ENCODE results near the gene PRR20E.
"Not testable (repeated sequence)": the region's sequence is repeated elsewhere in the genome, so short reads cannot be mapped to it uniquely, and the experiment has no call there.

PRR20E gene

DNA sequence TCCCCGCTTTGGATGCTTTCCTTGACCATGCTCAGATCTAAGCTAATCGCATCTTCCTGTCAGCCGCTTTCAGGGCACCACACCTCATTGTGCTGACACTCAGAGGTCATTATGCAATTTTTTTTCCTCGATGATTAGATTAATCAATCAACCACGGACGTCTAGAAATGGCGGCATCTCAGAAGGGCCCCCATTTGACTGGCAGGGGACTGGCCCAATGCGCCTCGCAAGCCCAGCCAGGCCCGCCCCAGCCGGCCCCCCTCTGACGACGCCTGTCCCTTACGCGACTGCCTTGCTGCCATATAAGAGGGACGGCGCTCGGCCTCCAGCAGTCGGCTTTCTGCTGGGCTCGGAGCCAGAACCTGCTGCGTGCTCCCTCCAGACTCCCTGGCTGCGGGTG, at the start of gene PRR20E:
TSS of gene PRR20E (plus strand) at position 301 of the 400 bp plus-strand sequence. CDS start 387 bp downstream, outside the sequence.
- FAIRE-seq, result not testable (repeated sequence)

DNA sequence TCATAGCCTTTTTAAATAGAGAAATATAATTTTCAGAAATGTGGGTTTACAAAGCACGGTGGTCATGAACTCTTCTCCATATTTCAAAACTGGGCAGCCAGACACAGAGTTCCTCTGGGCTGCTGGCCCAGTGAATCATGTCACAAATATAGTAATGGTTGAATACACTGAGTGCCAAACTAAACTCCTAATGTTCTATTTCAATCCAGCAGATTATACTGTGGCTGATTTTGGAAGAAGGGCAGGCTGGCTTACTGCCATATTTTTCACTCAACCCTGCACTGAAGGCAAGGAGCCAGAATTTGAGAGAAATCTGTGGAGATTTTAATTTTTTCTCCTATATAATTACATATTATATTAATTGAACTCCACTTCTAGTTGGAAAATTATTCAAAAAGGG, 43.3 kb upstream of the PRR20E start:
- no peak for FAIRE-seq
- DNase-seq (ENCODE audit: extremely low spot score, insufficient read length, low read depth), result no peak

More for the DNA sequence above, at the start of gene PRR20E:
- not testable (repeated sequence) for DNase-seq (ENCODE audit: extremely low spot score, insufficient read length, low read depth)

DNA sequence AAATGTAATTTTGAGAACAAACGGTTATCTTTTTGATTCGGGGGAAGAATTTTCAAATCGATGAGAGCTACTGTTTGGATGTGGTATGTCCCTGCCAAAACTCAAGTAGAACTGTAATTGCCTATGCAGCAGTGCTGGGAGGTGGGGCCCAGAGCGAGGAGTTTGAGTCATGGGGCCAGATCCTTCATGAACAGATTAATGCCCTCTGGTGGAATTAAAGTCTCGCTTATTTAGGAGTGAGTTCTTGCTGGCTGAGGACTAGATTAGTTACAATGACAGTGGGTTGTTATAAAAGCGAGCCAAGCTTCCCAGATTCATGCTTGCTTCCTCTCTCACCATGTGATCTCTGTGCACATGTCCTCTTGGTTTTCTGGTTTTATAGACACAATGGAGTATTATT, 38.1 kb upstream of the PRR20E start:
- DNase-seq (ENCODE audit: extremely low spot score, insufficient read length, low read depth) (no peak), FAIRE-seq (no peak)

DNA sequence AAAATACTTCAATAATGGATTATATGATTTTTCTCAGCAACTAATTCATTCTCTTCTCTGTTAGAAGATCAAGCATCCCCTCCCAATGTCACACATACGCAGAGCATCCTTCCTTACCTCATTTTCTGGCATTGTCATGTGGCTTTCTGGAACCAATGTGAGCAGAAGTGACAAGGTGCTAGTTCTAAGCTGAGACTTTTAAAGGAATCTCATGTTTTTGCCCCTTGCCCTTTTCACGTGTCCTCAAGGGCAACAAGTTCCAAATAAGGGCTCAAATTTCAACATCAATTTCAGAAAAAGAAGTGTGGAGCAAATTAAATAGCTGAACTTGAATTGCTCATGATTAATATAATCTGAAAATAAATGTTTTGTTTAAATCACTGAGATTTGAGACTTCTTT, 30.9 kb upstream of the PRR20E start:
- FAIRE-seq (no peak), DNase-seq (ENCODE audit: extremely low spot score, insufficient read length, low read depth) (no peak)

DNA sequence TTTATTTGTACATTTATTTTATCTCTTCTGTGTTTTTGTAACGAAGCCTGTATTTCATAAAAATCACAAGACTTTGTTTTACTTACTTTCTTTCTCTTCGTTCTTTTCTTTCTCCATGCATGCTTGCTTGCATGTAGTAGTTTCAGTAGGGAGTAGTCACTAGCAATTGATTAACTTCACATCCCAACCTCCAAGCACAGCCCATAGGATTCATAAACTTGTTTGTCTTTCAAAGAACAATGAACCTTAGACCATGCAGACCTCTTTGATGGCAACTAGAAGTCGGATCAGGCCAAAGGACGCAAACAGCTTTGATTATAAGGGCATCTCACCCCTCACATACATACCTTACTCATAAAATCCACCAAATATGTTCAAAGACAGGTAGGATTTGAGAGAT, 29.4 kb upstream of the PRR20E start:
- DNase-seq (ENCODE audit: extremely low spot score, insufficient read length, low read depth) (no peak), FAIRE-seq (no peak)

DNA sequence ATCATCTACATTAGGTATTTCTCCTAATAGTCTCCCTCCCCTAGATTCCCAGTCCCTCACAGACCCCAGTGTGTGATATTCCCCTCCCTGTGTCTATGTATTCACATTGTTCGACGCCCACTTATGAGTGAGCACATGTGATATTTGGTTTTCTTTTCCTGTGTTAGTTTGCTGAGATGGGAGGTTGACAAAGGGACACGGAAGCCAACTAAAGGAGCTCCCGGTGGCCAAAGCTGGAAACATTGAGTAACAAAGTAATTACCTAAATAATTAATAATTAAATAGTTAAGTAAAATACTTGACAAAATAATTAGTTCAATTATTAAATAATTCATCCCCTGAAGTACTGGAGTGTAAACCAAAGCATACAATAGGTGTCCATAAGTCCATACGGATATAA, 28.0 kb upstream of the PRR20E start:
- FAIRE-seq (no peak), DNase-seq (ENCODE audit: extremely low spot score, insufficient read length, low read depth) (no peak)

DNA sequence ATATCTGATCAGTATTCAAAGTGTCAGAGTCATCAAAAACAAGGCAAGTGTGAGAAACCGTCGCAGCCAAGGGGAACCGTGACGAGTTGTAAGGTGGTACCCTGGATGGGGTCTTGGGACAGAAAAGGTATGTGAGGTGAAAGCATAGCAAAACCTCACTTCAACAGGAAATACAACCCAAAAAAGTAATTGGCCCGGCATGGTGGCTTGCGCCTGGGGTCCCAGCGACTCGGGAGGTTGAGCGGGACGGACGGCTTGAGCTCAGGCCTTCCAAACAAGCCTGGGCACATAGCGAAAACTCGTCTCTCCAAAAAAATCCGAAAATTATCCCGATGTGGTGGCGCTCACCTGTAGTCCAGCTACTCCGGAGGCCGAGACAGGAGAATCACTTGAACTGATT, 27.2 kb upstream of the PRR20E start:
- FAIRE-seq; DNase-seq (ENCODE audit: extremely low spot score, insufficient read length, low read depth): not testable (repeated sequence)

DNA sequence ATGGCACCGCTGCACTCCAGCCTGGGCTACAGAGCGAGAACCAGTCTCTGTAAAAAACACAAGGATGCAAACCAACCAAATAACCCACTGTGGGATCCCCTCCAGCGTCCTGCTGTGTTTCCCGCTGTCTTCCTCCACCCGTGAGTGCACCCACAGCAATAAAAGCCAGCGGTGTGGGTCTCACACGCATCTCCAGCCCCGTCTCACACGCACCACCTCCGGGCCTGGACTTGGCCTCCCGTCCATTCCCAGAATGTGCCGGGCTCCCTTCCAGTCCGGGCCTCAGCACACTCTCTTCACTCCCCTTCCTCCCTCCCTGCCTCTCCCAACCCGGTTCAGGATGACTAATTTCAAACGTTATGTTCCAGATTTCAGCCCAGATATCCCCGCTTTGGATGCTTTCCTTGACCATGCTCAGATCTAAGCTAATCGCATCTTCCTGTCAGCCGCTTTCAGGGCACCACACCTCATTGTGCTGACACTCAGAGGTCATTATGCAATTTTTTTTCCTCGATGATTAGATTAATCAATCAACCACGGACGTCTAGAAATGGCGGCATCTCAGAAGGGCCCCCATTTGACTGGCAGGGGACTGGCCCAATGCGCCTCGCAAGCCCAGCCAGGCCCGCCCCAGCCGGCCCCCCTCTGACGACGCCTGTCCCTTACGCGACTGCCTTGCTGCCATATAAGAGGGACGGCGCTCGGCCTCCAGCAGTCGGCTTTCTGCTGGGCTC, 26.6 kb upstream of the PRR20E start, which contains the start of gene PRR20A:
TSS of gene PRR20A (plus strand) at position 684 of the 734 bp plus-strand sequence. CDS start 387 bp downstream, outside the sequence.
- not testable (repeated sequence) for DNase-seq (ENCODE audit: extremely low spot score, insufficient read length, low read depth); FAIRE-seq

DNA sequence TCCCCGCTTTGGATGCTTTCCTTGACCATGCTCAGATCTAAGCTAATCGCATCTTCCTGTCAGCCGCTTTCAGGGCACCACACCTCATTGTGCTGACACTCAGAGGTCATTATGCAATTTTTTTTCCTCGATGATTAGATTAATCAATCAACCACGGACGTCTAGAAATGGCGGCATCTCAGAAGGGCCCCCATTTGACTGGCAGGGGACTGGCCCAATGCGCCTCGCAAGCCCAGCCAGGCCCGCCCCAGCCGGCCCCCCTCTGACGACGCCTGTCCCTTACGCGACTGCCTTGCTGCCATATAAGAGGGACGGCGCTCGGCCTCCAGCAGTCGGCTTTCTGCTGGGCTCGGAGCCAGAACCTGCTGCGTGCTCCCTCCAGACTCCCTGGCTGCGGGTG, 19.8 kb upstream of the PRR20E start, which contains the start of gene PRR20B:
TSS of gene PRR20B (plus strand) at position 301 of the 400 bp plus-strand sequence. CDS start 387 bp downstream, outside the sequence.
- not testable (repeated sequence) for FAIRE-seq; DNase-seq (ENCODE audit: extremely low spot score, insufficient read length, low read depth)

DNA sequence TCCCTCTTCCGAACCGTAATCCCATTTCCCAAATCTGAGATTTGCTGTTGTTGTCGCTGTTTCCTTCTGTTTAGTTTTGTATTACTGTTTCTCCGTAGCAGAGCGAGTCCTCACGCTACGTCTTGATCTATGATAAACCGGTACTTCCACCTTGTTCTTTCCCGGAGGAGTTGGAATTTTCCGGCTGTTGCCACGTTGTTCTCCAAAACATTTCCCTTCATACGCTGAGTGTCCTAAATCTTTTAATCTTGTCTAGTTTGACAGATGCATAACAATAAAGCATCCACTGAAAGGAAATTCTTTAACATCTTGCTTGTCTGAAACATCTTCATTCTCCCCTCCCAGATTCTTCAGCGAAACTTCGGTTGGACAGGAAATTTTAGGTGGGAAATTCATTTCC, 18.9 kb upstream of the PRR20E start:
- not testable (repeated sequence) for FAIRE-seq

DNA sequence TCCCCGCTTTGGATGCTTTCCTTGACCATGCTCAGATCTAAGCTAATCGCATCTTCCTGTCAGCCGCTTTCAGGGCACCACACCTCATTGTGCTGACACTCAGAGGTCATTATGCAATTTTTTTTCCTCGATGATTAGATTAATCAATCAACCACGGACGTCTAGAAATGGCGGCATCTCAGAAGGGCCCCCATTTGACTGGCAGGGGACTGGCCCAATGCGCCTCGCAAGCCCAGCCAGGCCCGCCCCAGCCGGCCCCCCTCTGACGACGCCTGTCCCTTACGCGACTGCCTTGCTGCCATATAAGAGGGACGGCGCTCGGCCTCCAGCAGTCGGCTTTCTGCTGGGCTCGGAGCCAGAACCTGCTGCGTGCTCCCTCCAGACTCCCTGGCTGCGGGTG, 13.2 kb upstream of the PRR20E start, which contains the start of gene PRR20C:
TSS of gene PRR20C (plus strand) at position 301 of the 400 bp plus-strand sequence. CDS start 387 bp downstream, outside the sequence.
- not testable (repeated sequence) for FAIRE-seq; DNase-seq (ENCODE audit: extremely low spot score, insufficient read length, low read depth)

More for the DNA sequence above, 18.9 kb upstream of the PRR20E start:
- not testable (repeated sequence) for DNase-seq (ENCODE audit: extremely low spot score, insufficient read length, low read depth)

DNA sequence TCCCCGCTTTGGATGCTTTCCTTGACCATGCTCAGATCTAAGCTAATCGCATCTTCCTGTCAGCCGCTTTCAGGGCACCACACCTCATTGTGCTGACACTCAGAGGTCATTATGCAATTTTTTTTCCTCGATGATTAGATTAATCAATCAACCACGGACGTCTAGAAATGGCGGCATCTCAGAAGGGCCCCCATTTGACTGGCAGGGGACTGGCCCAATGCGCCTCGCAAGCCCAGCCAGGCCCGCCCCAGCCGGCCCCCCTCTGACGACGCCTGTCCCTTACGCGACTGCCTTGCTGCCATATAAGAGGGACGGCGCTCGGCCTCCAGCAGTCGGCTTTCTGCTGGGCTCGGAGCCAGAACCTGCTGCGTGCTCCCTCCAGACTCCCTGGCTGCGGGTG, 6.7 kb upstream of the PRR20E start, which contains the start of gene PRR20D:
TSS of gene PRR20D (plus strand) at position 301 of the 400 bp plus-strand sequence. CDS start 387 bp downstream, outside the sequence.
- not testable (repeated sequence) for FAIRE-seq; DNase-seq (ENCODE audit: extremely low spot score, insufficient read length, low read depth)

DNA sequence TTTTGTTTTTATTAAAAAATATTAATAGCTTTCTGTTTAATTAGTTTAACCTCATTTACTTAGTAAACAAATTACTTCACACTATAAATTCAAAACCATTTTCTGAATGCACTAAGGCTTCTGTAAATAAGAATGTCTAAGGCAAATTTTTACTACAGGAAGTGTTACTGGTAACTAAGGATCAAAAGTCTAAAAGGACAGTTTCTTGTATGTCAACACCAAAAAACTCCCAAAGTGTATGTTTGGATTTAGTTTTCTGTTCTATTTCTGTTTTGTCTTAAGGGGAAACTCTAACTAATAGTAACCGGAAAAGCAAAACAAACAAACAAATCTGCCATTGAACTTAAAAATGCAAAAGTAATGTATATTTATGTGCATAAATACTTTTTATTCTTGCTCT, 24.7 kb downstream of the PRR20E start:
- no peak for DNase-seq (ENCODE audit: extremely low spot score, insufficient read length, low read depth)
- no peak for FAIRE-seq

DNA sequence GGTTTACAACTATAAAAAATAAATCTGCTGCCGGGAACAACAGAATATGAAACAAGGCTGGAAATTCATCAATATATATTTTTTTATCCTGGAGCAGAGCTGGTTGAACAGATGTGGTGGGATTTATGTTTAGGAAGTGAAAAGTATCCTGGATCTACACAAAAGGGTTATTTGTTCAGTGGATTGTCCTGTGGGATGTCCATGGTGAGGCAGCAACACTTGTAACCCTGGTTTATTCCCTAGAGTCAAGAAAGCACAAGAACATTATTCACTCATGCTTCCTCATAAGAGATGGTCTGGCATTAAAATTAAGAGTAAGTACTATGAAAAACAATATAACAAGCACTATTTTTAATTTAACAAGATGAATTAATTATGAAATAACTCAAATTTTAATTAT, 46.0 kb downstream of the PRR20E start:
- FAIRE-seq, result no peak

More for the DNA sequence above, 46.0 kb downstream of the PRR20E start:
- DNase-seq (ENCODE audit: extremely low spot score, insufficient read length, low read depth), result no peak

All from GM18507 (cell line).